GM12801 (cell line): ENCODE data around the gene CRCP.

Experiments used
- TF ChIP-seq, protein P1 (sequence below): IDR thresholded peaks from one replicate; pipeline ENCODE4 v1.5.1; 2011; ENCODE audit warnings: control low read depth; ENCODE audit not compliant: insufficient read length; ENCODE audit errors: extremely low read depth

Gene CRCP

DNA sequence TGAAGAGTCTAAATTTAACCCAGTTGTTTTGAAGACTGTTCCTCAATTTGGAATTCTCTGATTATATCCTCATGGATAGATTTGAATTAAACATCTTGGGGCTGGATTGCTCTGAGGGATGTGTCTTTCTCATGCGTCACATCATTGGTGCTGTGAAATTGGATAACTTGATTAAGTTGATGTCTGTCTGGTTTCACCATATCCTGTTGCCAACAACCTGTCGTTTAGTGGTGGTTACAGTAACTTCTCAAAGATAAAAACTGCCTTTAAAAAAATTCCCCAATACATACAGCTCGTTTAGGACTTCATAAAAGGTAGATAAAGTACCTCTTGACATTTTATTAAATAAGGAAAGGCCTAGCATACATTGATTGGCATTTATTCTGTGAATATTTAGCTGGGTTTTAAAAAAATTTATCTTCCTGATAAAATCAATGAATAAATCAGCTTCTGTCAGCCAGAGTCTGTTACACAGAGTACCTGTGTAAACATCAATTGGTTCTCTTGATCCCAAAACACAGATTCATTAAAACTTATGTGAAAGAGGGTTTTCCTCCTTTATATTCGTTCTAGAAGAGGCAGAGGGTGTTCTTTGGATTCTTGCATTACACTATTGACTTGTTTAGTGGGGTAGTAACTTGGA, 10.5 kb downstream of the CRCP start:
- TF ChIP-seq, protein P1, sequence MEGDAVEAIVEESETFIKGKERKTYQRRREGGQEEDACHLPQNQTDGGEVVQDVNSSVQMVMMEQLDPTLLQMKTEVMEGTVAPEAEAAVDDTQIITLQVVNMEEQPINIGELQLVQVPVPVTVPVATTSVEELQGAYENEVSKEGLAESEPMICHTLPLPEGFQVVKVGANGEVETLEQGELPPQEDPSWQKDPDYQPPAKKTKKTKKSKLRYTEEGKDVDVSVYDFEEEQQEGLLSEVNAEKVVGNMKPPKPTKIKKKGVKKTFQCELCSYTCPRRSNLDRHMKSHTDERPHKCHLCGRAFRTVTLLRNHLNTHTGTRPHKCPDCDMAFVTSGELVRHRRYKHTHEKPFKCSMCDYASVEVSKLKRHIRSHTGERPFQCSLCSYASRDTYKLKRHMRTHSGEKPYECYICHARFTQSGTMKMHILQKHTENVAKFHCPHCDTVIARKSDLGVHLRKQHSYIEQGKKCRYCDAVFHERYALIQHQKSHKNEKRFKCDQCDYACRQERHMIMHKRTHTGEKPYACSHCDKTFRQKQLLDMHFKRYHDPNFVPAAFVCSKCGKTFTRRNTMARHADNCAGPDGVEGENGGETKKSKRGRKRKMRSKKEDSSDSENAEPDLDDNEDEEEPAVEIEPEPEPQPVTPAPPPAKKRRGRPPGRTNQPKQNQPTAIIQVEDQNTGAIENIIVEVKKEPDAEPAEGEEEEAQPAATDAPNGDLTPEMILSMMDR: no peak

DNA sequence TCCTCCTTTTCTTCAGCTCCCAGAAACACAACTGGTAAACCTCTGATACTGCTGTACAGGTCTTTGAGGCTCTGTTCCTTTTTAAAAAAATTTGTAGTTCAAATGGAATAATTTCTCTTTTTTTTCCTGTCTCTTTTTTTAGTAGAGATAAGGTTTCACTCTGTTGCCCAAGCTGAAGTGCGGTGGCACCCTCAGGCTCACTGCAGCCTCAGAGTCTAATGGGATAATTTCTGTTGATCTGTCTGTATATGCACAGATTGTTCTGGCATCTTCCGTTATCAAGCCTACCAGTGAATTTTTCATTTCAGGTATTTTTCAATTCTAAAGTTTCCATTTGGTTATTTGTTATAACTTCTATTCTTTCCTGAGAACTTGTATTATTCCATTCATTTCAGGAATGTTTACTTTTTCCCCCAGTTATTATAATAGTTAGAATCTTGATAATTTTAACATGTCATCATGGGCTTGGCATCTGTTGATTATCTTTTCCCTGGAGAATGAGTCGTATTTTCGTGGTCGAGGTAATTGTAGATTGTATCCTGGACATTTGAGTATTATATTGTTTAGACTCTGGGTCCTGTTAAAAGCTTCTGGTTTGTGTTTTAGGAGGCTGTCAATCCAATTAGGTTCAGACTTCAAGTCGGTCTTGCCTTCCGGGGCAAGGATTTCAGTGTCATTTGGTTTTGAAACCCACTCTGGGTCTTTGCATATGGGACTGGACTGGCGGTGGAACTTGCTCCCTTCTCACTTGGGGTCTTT, 24.5 kb downstream of the CRCP start:
- TF ChIP-seq, protein P1: no peak

DNA sequence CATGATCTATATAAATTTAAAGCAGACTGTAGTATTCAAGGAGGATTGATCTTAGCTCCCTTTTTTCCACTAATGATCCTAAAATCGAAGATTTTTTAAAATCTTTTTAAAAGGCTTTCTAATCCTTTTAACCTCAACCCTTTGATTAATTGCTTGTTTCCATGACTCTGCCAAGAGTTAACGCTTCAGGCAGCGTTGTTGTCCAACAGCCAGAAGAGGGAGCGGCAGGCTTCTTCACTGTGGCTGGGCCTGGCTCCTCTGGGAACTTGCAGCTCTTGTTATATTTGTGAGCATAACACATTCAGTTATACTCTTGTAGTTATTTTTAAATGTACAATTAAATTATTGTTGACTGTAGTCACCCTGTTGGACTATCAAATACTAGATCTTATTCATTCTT, 26.3 kb downstream of the CRCP start:
- TF ChIP-seq, protein P1: no peak

DNA sequence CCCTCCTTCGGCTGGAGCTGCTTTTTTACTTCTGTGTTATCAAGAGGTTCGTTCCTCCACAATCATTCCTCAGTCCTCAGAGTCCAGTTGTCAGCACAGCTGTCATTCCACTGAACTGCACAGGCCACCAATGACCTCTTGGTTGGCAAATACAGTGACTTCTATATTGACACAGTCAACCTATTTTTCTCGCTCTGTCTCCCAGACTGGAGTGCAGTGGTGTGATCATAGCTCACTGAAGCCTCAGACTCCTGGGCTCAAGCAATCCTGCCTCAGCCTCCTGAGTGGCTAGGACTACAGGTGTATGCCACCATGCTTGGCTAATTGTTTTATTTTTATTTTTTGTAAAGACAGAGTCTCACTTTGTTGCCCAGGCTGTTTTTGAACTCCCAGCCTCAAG, 27.7 kb downstream of the CRCP start:
- TF ChIP-seq, protein P1: no peak

DNA sequence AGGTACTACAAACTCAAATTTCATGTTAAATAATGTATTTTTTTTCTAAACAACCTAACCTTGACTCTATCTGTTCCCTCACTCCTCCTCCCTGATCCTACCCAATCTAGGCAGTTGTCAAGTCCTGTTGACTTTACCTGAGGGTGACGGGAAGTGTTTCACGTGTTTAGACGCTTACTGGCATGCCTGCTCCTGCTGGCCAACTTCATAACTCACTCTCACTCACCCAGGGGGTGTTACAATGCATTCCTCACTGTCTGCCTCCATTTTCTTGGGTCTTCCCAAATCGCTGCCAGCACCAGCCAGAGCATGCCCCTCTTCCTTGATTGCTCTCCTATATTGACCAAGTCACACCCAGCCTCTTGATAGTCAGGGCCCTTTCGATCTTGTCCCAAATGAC, 28.3 kb downstream of the CRCP start:
- TF ChIP-seq, protein P1: no peak

DNA sequence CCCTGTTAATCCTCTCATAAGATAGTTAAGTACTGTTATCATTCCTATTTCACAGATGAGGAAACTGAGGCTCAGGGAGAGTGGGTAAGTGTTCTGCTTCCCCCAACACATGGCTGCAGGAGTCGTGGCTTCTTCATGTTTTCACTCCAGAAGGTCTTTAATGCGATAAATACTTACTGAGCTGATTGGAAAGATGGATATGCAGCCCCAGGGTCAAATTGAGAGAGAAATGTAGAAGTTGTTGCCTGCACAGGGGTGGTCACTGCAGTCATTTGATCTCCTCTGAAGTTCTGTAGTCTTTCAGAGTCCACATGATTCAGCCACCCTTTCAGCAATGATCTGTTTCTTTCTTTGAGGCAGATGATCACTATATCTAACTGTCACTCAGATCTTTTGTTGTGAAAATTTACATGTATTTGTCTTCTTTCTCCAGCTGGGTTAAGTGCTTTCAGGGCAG, 29.3 kb downstream of the CRCP start:
- TF ChIP-seq, protein P1: no peak

DNA sequence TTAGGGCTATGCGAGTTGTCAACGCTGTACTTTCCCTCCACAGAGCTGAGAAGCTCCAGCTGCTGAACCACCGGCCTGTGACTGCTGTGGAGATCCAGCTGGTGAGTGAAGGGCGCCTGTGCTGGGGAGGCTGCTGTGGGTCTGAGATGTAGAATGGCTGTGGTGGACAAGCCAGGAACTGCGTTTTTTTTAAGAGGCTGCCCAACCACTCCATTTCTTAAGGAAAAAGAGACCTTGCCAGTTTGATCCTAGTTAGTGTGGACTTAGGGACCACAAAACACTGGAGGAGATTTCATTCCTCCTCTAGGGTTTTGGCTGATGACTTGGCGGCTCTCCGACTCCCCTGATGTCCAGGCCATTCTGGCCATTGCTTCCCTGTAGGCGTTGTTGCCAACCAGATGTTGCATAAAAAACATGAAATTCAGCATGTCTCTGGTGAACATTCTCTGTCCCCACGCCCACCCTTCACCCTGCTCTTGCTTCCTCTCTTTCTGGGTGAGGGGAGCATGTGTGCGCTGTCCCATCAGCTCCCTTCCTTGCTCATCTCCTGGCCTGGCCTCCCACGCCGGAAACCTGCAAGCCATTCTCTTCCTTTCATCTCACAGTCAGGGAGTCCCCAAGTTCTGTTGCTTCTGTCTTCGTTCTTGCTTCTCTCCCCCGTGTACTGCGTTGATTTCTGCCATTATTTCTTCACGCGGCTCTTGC, 30.9 kb downstream of the CRCP start:
- TF ChIP-seq, protein P1: no peak
